ENCODE measurements around the gene PRKCB.

GRCh38 chr16:23950291-23950894, 114.6 kb downstream of the PRKCB start:
- TF ChIP-seq CTCF (IDR thresholded peaks at IDR 0.05; ENCODE audit: poor library complexity) (no peak), EZH2 (IDR thresholded peaks at IDR 0.05; ENCODE audit: borderline replicate concordance) (no peak)
